Stimulated activated CD8-positive, alpha-beta memory T cell treated with anti-CD3 and anti-CD28 coated beads, Interleukin-12 subunit alpha, Interleukin-12 subunit beta, amount 100 ng/mL, for 4 hours (primary cell): ENCODE results near the gene SCN2A.

Experiments
- DNase-seq: peaks from one replicate; pipeline ENCODE4 v3.0.0-alpha.2; 2020; ENCODE audit warnings: low read depth

The SCN2A gene

DNA sequence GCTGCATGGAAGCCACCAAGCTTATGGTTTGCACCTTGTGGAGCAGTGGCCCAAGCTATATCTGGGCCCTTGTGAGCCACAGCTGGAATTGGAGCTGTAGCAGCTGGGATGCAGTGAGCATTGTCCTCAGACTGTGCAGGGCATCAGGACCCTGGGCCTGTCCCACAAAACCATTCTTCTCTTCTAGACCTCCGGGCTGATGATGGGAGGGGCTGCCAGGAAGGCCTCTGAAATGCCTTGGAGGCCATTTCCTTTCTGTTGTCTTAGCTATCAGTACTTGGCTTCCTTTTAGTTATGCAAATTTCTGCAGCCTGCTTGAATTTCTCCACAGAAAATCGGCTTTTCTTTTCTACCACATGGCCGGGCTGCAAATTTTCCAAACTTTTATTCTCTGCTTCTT is 183.9 kb downstream of the SCN2A start:
- DNase-seq = no peak

DNA sequence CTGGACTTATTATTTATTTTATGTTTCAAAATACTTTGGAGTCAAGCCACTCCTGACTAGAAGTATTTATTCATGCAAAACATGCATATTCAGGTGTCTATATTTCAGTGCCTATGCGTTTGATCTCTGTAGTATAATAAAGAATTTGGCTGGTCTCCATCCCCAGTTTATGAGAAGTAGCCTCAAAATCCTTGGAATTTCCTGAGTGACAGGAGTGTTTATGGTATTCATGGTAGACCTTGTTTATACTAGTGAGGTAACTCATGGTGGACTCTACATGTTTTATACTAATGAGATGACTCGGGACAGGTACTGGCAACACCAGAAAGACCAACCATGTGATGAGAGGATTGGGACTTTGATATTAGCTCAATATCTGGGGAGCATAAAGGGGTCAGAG is 186.3 kb downstream of the SCN2A start:
- no peak for DNase-seq

- DNase-seq = no peak
Observed at GRCh38 chr2:165427686-165428085, 188.5 kb downstream of the SCN2A start.

DNA sequence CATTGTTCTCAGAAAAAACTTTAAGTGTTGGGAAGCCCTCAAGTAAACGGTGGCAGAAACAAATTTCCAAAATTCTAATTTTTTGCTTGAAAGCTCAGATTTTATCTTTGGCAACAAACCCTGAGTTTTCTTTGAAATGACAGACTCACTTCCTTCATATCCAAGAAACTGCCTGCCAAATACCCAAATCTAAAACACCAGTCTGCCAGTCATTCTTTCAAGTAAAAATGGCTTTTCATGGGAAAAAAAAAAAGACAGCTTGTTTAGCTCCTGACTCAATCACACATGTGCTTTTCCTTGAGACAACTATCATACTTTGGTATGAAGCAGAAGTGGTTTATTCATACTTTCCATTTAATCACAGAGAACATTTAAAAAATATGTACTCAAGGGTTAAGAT is 189.7 kb downstream of the SCN2A start:
- DNase-seq = no peak

DNA sequence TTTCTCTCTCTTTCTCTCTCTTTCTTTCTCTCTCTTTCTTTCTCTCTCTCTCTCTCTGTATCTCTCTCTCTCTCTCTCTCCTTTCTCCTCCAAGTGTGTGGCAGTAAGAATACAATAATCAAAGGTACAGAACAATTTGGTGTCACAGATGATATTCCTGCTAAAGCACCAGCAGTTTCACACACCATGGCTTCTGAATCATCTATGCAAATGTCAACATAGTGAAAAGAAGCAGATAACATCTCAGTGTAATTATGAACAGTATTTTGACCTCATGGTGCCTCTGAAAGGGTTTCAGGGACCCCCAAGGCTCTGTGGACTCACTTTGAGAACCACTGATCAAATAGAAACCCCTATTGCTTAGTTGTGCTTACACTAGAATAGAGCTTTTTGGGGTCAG is 191.8 kb downstream of the SCN2A start:
- no peak for DNase-seq

- DNase-seq = no peak
Observed at GRCh38 chr2:165432234-165432966, 193.2 kb downstream of the SCN2A start.

DNA sequence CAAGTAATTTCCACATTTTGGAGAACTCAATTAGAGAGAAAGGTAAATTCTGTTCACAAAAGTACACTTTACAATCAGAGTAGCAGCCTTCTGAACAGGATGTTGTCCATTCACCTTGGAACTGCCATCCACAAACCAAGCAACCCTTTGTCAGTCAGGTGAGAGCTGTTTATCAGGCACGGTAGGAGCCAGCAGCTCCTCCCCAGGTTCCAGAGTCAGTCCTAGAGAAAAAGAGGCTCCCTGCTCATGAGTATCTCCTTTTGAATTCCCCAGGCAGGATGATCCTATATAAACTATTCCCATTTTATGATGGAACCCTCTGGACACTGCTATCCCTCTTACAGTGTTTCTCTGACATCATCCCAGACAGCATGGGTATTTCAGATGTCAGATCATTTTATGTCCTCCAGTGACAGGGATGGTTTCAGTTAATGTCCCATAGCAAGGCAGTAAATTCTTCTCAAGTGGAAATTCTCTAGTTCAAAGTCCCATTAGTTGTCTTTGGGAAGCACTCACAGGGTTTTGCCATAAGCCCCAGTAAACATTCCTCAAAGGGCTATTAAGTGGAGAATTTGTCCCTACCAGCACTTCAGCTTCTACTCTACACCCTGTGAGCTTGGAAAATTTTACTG is 195.8 kb downstream of the SCN2A start:
- no peak for DNase-seq

DNA sequence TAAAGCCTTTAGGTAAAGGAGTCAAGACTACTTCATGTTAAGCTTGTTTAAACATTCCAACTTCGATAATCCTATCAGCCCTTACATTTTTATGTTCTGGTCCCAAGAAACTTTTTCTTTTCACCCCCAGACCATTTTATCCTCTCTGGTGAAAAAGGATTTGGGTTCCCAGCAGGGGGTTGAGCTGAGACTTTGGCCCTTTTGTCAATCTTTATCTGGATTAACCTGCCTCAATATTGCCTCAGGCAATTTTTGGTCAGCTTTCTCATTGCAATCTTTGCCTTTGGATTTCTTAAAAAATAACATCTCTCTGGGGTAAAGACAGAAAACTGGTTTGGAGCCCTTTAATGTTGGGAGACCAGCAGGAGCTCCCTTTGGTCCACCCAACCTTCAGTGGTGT is 196.4 kb downstream of the SCN2A start:
- no peak for DNase-seq

GRCh38 chr2:165436559-165436958 is 197.3 kb downstream of the SCN2A start:
- DNase-seq = no peak

DNA sequence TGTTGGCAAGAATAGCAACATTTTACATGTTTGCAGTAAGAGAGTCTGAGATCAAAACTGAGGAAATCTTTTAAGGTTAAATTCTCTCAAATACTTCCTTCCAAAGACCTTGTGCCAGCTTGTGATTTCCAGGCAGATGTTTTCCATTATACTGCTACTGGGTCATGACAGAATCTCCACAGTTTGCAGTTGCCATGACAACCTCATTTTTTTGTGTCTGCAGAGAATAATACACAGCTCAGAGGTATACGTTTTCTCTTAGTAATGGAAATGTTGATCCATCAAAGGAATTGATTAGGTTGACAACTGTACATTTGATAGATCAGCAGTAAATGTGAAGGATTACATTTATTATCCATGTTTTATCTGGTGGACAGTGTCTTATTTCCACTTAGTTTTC is 201.2 kb downstream of the SCN2A start:
- no peak for DNase-seq
